Transverse colon (tissue), 3 donors: ENCODE data around the gene C16orf54.
"Not testable (repeated sequence)": the region's sequence is repeated elsewhere in the genome, so short reads cannot be mapped to it uniquely, and the experiment has no call there.

ENCODE experiments used
- POLR2A ChIP-seq: fragments of 450-650 bp; IDR thresholded peaks from one replicate; pipeline ENCODE4 v1.6.1; 2016; ENCODE audit warnings: antibody characterized with exemption, mild to moderate bottlenecking, moderate library complexity
- TF ChIP-seq, protein P1 (sequence below), 5 experiments: fragments of 200-600 bp in 3 of 5; fragments of 450-650 bp in 2 of 5; sonication (generic) in 3 of 5; IDR thresholded peaks; 1 replicate in 2 of 5; 2 replicates in 3 of 5; pipeline ENCODE4 v1.5.1; 2016 to 2017; ENCODE audit warnings: antibody characterized with exemption in 5 of 5, inconsistent platforms in 3 of 5, mild to moderate bottlenecking in 2 of 5, moderate library complexity in 1 of 5

DNA sequence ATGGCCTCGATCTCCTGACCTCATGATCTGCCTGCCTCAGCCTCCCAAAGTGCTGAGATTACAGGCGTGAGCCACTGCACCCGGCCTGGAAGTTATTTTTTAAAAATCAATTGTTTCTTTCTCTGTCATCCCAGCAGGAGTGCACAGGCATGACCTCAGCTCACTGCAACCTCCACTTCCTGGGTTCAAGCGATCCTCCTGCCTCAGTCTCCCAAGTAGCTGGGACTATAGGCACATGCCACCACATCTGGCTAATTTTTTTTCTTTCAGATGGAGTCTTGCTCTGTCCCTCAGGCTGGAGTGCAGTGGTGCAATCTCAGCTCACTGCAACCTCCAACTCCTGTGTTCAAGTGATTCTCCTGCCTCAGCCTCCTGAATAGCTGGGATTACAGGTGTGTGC lies 41.4 kb upstream of the C16orf54 start:
- TF ChIP-seq, protein P1, sequence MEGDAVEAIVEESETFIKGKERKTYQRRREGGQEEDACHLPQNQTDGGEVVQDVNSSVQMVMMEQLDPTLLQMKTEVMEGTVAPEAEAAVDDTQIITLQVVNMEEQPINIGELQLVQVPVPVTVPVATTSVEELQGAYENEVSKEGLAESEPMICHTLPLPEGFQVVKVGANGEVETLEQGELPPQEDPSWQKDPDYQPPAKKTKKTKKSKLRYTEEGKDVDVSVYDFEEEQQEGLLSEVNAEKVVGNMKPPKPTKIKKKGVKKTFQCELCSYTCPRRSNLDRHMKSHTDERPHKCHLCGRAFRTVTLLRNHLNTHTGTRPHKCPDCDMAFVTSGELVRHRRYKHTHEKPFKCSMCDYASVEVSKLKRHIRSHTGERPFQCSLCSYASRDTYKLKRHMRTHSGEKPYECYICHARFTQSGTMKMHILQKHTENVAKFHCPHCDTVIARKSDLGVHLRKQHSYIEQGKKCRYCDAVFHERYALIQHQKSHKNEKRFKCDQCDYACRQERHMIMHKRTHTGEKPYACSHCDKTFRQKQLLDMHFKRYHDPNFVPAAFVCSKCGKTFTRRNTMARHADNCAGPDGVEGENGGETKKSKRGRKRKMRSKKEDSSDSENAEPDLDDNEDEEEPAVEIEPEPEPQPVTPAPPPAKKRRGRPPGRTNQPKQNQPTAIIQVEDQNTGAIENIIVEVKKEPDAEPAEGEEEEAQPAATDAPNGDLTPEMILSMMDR (IDR thresholded peaks at IDR 0.05): not testable (repeated sequence)
- not testable (repeated sequence) for TF ChIP-seq POLR2A
